Measurements from ENCODE around the gene STAT6.

Gene STAT6

GRCh38 chr12:57093415-57094207, 17.6 kb downstream of the STAT6 start:
- Histone ChIP-seq H3K27ac (ENCODE audit: low read depth, low read length) (peak overlapping the region; percentile 44), H3K4me1 (ENCODE audit: control insufficient read depth in 5 of 5, insufficient read depth in 5 of 5, low read length in 5 of 5) (peaks cover 5 to 48% (median 30%) of the 10 kb centered on the region in 5 donors), H3K27me3 (ENCODE audit: control insufficient read depth in 5 of 5, insufficient read depth in 4 of 5, low read length in 5 of 5) (no peaks in the 10 kb centered on the region), H3K9ac (ENCODE audit: low read length in 5 of 5) (no peak overlapping the region), H3K4me3 (ENCODE audit: low read depth in 1 of 5, low read length in 5 of 5) (peak overlapping the region in 1 of 5 donors; percentile 22), H3K9me3 (ENCODE audit: control insufficient read depth in 5 of 5, low read length in 5 of 5) (no peaks in the 10 kb centered on the region), H3K36me3 (ENCODE audit: control insufficient read depth in 5 of 5, insufficient read depth in 5 of 5, low read length in 5 of 5) (peaks cover 9 to 75% (median 71%) of the 10 kb centered on the region in 5 donors)

GRCh38 chr12:57092876-57093414, 18.2 kb downstream of the STAT6 start:
- Histone ChIP-seq H3K4me3 (ENCODE audit: low read depth in 1 of 5, low read length in 5 of 5) (no peak overlapping the region), H3K9ac (ENCODE audit: low read length in 5 of 5) (no peak overlapping the region), H3K36me3 (ENCODE audit: control insufficient read depth in 5 of 5, insufficient read depth in 5 of 5, low read length in 5 of 5) (peaks cover 7 to 68% (median 65%) of the 10 kb centered on the region in 5 donors), H3K9me3 (ENCODE audit: control insufficient read depth in 5 of 5, low read length in 5 of 5) (no peaks in the 10 kb centered on the region), H3K27me3 (ENCODE audit: control insufficient read depth in 5 of 5, insufficient read depth in 4 of 5, low read length in 5 of 5) (no peaks in the 10 kb centered on the region), H3K4me1 (ENCODE audit: control insufficient read depth in 5 of 5, insufficient read depth in 5 of 5, low read length in 5 of 5) (peaks cover 5 to 53% (median 36%) of the 10 kb centered on the region in 5 donors), H3K27ac (ENCODE audit: low read depth, low read length) (no peak overlapping the region)

- no peaks in the 10 kb centered on the region for H3K9me3 ChIP-seq (ENCODE audit: control insufficient read depth in 5 of 5, low read length in 5 of 5)
- H3K4me3 ChIP-seq (ENCODE audit: low read depth in 1 of 5, low read length in 5 of 5): no peak overlapping the region
- H3K4me1 ChIP-seq (ENCODE audit: control insufficient read depth in 5 of 5, insufficient read depth in 5 of 5, low read length in 5 of 5): peaks cover 5 to 56% (median 37%) of the 10 kb centered on the region in 5 donors
- no peak overlapping the region for H3K27ac ChIP-seq (ENCODE audit: low read depth, low read length)
- peaks cover 4 to 64% (median 60%) of the 10 kb centered on the region in 5 donors for H3K36me3 ChIP-seq (ENCODE audit: control insufficient read depth in 5 of 5, insufficient read depth in 5 of 5, low read length in 5 of 5)
- H3K27me3 ChIP-seq (ENCODE audit: control insufficient read depth in 5 of 5, insufficient read depth in 4 of 5, low read length in 5 of 5): no peaks in the 10 kb centered on the region
- no peak overlapping the region for H3K9ac ChIP-seq (ENCODE audit: low read length in 5 of 5)
Observed at GRCh38 chr12:57092529-57092862, 18.7 kb downstream of the STAT6 start.

GRCh38 chr12:57091638-57092528, 19.3 kb downstream of the STAT6 start:
- Histone ChIP-seq H3K4me1 (ENCODE audit: control insufficient read depth in 5 of 5, insufficient read depth in 5 of 5, low read length in 5 of 5) (peaks cover 5 to 57% (median 37%) of the 10 kb centered on the region in 5 donors), H3K36me3 (ENCODE audit: control insufficient read depth in 5 of 5, insufficient read depth in 5 of 5, low read length in 5 of 5) (peaks cover 0 to 58% (median 54%) of the 10 kb centered on the region in 5 donors), H3K9ac (ENCODE audit: low read length in 5 of 5) (no peak overlapping the region), H3K9me3 (ENCODE audit: control insufficient read depth in 5 of 5, low read length in 5 of 5) (no peaks in the 10 kb centered on the region), H3K27ac (ENCODE audit: low read depth, low read length) (no peak overlapping the region), H3K4me3 (ENCODE audit: low read depth in 1 of 5, low read length in 5 of 5) (no peak overlapping the region), H3K27me3 (ENCODE audit: control insufficient read depth in 5 of 5, insufficient read depth in 4 of 5, low read length in 5 of 5) (no peaks in the 10 kb centered on the region)

DNA sequence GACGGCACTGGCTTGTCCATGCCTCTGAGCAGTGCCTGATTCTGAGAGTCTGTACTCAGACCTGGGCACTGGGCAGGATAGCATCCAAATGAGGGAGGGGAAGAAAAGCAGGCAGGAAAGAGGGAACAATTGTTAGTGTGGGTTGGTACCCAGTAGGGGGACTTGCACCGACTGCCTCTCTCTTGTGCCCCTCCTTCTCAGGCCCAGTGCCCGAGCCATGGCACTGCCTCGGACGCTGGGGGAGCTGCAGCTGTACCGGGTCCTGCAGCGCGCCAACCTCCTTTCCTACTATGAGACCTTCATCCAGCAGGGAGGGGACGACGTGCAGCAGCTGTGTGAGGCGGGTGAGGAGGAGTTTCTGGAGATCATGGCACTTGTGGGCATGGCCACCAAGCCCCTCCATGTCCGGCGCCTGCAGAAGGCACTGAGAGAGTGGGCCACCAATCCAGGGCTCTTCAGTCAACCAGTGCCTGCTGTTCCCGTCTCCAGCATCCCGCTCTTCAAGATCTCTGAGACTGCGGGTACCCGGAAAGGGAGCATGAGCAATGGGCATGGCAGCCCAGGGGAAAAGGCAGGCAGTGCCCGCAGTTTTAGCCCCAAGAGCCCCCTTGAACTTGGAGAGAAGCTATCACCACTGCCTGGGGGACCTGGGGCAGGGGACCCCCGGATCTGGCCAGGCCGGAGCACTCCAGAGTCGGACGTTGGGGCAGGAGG, 20.1 kb downstream of the STAT6 start:
- Histone ChIP-seq H3K36me3 (ENCODE audit: control insufficient read depth in 5 of 5, insufficient read depth in 5 of 5, low read length in 5 of 5) (peaks cover 0 to 50% (median 46%) of the 10 kb centered on the region in 5 donors), H3K9me3 (ENCODE audit: control insufficient read depth in 5 of 5, low read length in 5 of 5) (no peaks in the 10 kb centered on the region), H3K27ac (ENCODE audit: low read depth, low read length) (peak overlapping the region; percentile 41), H3K4me3 (ENCODE audit: low read depth in 1 of 5, low read length in 5 of 5) (peak overlapping the region; percentile 1 to 86 (median 64)), H3K4me1 (ENCODE audit: control insufficient read depth in 5 of 5, insufficient read depth in 5 of 5, low read length in 5 of 5) (peaks cover 6 to 65% (median 42%) of the 10 kb centered on the region in 5 donors), H3K9ac (ENCODE audit: low read length in 5 of 5) (peak overlapping the region in 1 of 5 donors; percentile 69), H3K27me3 (ENCODE audit: control insufficient read depth in 5 of 5, insufficient read depth in 4 of 5, low read length in 5 of 5) (no peaks in the 10 kb centered on the region)

GRCh38 chr12:57090490-57090889, 20.7 kb downstream of the STAT6 start:
- Histone ChIP-seq H3K27me3 (ENCODE audit: control insufficient read depth in 5 of 5, insufficient read depth in 4 of 5, low read length in 5 of 5) (no peaks in the 10 kb centered on the region), H3K4me1 (ENCODE audit: control insufficient read depth in 5 of 5, insufficient read depth in 5 of 5, low read length in 5 of 5) (peaks cover 8 to 71% (median 48%) of the 10 kb centered on the region in 5 donors), H3K9me3 (ENCODE audit: control insufficient read depth in 5 of 5, low read length in 5 of 5) (no peaks in the 10 kb centered on the region), H3K36me3 (ENCODE audit: control insufficient read depth in 5 of 5, insufficient read depth in 5 of 5, low read length in 5 of 5) (peaks cover 0 to 44% (median 40%) of the 10 kb centered on the region in 5 donors), H3K4me3 (ENCODE audit: low read depth in 1 of 5, low read length in 5 of 5) (peak overlapping the region; percentile 1 to 86 (median 64)), H3K9ac (ENCODE audit: low read length in 5 of 5) (peak overlapping the region in 3 of 5 donors; percentile 55 to 75 (median 69)), H3K27ac (ENCODE audit: low read depth, low read length) (peak overlapping the region; percentile 41)

DNA sequence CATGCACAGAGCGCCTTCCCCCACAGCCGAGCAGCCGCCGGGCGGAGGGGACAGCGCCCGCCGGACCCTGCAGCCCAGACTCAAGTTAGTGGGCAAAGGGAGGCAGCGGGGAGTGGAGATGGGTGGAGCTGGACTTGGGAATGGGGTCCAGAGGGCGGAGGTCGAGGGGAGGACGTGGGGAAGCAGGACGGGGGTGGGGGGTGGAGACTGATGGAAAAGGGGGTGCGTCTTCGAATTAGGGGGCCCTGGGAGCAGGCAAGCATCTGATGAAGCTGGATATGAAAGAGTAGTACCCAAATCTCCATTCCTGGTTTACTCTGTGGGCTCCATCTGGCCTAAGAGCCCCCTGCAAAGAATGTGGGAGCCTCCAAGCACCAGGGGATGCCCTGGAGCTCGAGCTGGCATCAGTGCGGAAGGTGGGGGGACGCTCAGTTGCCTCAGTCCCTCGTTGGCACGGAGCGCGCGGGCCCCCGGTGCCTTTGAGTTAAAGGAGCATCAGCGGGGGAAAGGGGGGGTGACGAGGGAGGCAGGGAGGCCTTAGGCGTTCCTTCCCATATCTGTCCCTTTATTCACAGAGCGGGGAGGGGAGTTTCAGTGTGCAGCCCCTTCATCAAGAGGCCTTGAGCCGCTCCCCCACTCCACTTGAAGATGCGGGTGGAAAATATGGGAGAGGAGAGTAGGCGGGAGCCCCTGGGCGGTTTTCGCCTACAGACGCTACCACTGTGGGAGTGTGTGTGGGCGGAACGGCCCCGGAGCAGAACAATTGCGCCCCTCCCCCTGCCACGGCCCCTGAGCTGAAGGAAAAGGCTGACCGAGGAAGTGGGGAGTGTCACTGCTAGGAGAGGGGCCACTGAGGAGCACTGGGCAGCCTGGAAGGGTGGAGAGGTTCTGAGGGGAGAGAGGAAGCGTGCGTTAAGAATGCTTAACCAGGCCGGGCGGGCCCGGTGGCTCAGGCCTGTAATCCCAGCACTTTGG, 21.6 kb downstream of the STAT6 start:
- Histone ChIP-seq H3K36me3 (ENCODE audit: control insufficient read depth in 5 of 5, insufficient read depth in 5 of 5, low read length in 5 of 5) (peaks cover 0 to 35% (median 31%) of the 10 kb centered on the region in 5 donors), H3K9ac (ENCODE audit: low read length in 5 of 5) (peak overlapping the region in 4 of 5 donors; percentile 66 to 81 (median 74)), H3K9me3 (ENCODE audit: control insufficient read depth in 5 of 5, low read length in 5 of 5) (no peaks in the 10 kb centered on the region), H3K4me1 (ENCODE audit: control insufficient read depth in 5 of 5, insufficient read depth in 5 of 5, low read length in 5 of 5) (peaks cover 8 to 73% (median 52%) of the 10 kb centered on the region in 5 donors), H3K27ac (ENCODE audit: low read depth, low read length) (peak overlapping the region; percentile 80), H3K27me3 (ENCODE audit: control insufficient read depth in 5 of 5, insufficient read depth in 4 of 5, low read length in 5 of 5) (no peaks in the 10 kb centered on the region), H3K4me3 (ENCODE audit: low read depth in 1 of 5, low read length in 5 of 5) (peak overlapping the region; percentile 80 to 86 (median 83))

DNA sequence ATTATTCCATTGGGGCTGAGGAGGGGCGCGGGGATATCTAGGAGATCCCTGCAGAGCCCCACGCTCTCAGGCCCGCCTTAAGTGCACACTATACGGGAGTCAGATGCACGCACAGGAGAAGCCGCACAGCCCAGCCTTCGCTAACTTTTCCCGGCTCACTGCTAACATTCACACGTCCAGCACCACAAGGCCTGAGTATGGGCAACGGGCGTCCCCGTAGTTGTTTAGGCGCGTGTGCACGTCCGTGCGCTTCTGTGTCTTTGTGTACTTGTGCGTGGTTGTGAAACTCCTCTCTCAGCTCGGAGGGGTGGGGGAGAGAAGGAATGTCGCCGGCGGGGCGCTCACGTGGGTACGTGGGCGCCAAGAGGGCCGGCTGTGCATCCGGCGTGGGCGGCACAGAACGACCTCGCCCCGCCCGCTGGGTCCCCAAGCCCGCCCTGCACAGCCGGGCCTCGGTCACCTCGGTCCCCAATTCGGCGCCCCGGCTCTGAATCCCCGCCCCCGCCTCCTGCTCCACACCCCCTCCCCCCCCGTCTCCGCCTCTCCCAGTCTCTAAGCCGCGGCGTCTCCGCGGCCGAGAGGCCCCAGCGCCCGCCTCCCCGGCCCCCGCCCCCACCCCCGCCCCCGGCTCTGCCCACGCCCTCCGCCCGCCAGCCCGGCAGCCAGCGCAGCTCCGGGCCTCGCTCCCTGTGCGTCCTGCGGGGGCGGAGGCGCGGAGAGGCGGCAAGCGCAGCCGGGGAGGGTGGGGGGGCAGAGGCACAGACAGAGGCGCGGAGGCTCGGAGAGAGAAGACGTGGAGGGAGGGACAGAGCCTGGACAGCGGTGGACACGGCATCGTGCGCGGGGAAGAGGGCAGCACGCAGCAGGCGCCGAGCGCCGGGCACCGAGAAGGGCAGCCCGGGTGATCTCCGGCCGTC, 22.6 kb downstream of the STAT6 start, which contains the start of gene NAB2:
NAB2 (plus strand) TSS at position 761 of the 917 bp plus-strand sequence. CDS start 158 bp downstream, outside the sequence.
- H3K4me3 ChIP-seq (ENCODE audit: low read depth in 1 of 5, low read length in 5 of 5): peak within 1 kb of the TSS; percentile 80 to 86 (median 83)
- H3K9ac ChIP-seq (ENCODE audit: low read length in 5 of 5): peak within 1 kb of the TSS; percentile 65 to 88 (median 76)
- peaks cover 0 to 28% (median 24%) of the 10 kb centered on the region in 5 donors for H3K36me3 ChIP-seq (ENCODE audit: control insufficient read depth in 5 of 5, insufficient read depth in 5 of 5, low read length in 5 of 5)
- H3K4me1 ChIP-seq (ENCODE audit: control insufficient read depth in 5 of 5, insufficient read depth in 5 of 5, low read length in 5 of 5): peaks cover 8 to 66% (median 52%) of the 10 kb centered on the region in 5 donors
- H3K9me3 ChIP-seq (ENCODE audit: control insufficient read depth in 5 of 5, low read length in 5 of 5): no peaks in the 10 kb centered on the region
- peak within 1 kb of the TSS; percentile 99 for H3K27ac ChIP-seq (ENCODE audit: low read depth, low read length)
- H3K27me3 ChIP-seq (ENCODE audit: control insufficient read depth in 5 of 5, insufficient read depth in 4 of 5, low read length in 5 of 5): no peaks in the 10 kb centered on the region
